Tibial nerve (tissue), 4 donors: Measurements from ENCODE around the gene CDPF1.

Source experiments
- CTCF ChIP-seq, 5 experiments: fragments of 200-600 bp in 3 of 5; fragments of 450-650 bp in 2 of 5; sonication (generic) in 3 of 5; IDR thresholded peaks; one replicate each; pipeline ENCODE4 v1.5.1; 2016 to 2019; ENCODE audit warnings: antibody characterized with exemption in 5 of 5, mild to moderate bottlenecking in 3 of 5, moderate library complexity in 2 of 5
- EP300 ChIP-seq, 2 donors: sonication (generic); formaldehyde crosslinking; IDR thresholded peaks; one replicate each; pipeline ENCODE4 v1.6.1; 2017; ENCODE audit warnings: antibody characterized with exemption in 2 of 2, mild to moderate bottlenecking in 1 of 2
- POLR2A ChIP-seq, 2 donors: fragments of 450-650 bp; IDR thresholded peaks; one replicate each; pipeline ENCODE4 v1.6.1; 2017; ENCODE audit warnings: antibody characterized with exemption in 2 of 2, mild to moderate bottlenecking in 2 of 2, moderate library complexity in 2 of 2

- TF ChIP-seq CTCF (IDR thresholded peaks at IDR 0.05) (no peak), POLR2A (IDR thresholded peaks at IDR 0.05) (no peak), EP300 (IDR thresholded peaks at IDR 0.05) (no peak)
These were observed 38.0 kb upstream of the CDPF1 start for GRCh38 chr22:46287873-46288751.
